ENCODE data around the gene PMM2. TPM values are rescaled to one million over a fixed set of nuclear protein-coding genes. Genes with fewer than 3 reads are reported as not detected.

Gene PMM2
- total RNA-seq, 1 donor from 2014 or later: 29.9 TPM

GRCh38 chr16:8893976-8894690 lies 96.5 kb downstream of the PMM2 start:
- Histone ChIP-seq H3K27me3 (ENCODE audit: control insufficient read depth, insufficient read depth, low read length) (no peaks in the 10 kb centered on the region), H3K4me3 (ENCODE audit: low read depth, low read length) (no peak overlapping the region), H3K36me3 (ENCODE audit: control insufficient read depth, insufficient read depth, low read length) (peaks cover 4% of the 10 kb centered on the region)
- TF ChIP-seq, protein P1, sequence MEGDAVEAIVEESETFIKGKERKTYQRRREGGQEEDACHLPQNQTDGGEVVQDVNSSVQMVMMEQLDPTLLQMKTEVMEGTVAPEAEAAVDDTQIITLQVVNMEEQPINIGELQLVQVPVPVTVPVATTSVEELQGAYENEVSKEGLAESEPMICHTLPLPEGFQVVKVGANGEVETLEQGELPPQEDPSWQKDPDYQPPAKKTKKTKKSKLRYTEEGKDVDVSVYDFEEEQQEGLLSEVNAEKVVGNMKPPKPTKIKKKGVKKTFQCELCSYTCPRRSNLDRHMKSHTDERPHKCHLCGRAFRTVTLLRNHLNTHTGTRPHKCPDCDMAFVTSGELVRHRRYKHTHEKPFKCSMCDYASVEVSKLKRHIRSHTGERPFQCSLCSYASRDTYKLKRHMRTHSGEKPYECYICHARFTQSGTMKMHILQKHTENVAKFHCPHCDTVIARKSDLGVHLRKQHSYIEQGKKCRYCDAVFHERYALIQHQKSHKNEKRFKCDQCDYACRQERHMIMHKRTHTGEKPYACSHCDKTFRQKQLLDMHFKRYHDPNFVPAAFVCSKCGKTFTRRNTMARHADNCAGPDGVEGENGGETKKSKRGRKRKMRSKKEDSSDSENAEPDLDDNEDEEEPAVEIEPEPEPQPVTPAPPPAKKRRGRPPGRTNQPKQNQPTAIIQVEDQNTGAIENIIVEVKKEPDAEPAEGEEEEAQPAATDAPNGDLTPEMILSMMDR (IDR thresholded peaks at IDR 0.05; ENCODE audit: insufficient read depth, low read length, poor library complexity, severe bottlenecking): no peak
- no peak for DNase-seq (ENCODE audit: low read depth)

GRCh38 chr16:8894736-8895334 lies 97.2 kb downstream of the PMM2 start:
- DNase-seq (ENCODE audit: low read depth): no peak
- Histone ChIP-seq H3K4me3 (ENCODE audit: low read depth, low read length) (no peak overlapping the region), H3K36me3 (ENCODE audit: control insufficient read depth, insufficient read depth, low read length) (peaks cover under 1% of the 10 kb centered on the region), H3K27me3 (ENCODE audit: control insufficient read depth, insufficient read depth, low read length) (no peaks in the 10 kb centered on the region)
- TF ChIP-seq, protein P1 (IDR thresholded peaks at IDR 0.05; ENCODE audit: insufficient read depth, low read length, poor library complexity, severe bottlenecking): no peak

DNA sequence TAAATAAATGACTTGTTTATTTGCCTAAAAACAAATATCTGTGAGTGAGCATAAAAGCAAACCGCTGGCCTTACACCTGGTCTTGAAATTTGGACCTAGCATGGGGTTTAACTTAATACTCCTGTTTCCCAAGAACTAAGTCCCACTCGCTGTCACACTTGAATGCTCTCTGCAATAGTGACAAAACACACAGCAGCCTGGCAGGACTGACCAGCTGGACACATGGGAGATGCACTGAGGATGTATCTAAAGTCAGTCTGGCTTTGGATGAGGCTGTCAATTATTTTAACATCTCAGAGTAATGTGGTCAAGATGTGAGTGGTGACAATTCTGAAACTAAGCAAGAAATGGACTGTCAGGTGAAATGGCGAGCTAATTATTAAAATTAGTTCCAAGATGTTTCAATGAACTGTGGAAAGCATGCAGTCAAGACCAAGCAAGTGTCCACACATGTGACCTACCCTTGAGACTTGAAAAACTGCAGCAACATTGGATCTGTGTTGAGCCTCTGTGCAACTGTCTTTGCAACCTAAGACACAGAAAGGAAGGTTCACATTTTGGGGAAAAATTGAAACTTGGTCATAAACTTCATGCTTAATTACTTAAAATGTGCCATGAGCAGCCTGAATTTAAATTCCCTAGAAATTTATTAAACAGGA lies 101.2 kb downstream of the PMM2 start:
- TF ChIP-seq, protein P1 (IDR thresholded peaks at IDR 0.05; ENCODE audit: insufficient read depth, low read length, poor library complexity, severe bottlenecking): no peak
- Histone ChIP-seq H3K4me3 (ENCODE audit: low read depth, low read length) (no peak overlapping the region), H3K36me3 (ENCODE audit: control insufficient read depth, insufficient read depth, low read length) (peaks cover 1% of the 10 kb centered on the region), H3K27me3 (ENCODE audit: control insufficient read depth, insufficient read depth, low read length) (no peaks in the 10 kb centered on the region)
- no peak for DNase-seq (ENCODE audit: low read depth)

Other genes starting within 250 kb of the PMM2 start
- not detected in 2 replicates for gene TMEM114, start 207.3 kb upstream of the PMM2 start, total RNA-seq
- 24.5 and 34.9 TPM in 2 replicates for gene METTL22, start 176.1 kb upstream of the PMM2 start, total RNA-seq
- gene ABAT, start 123.2 kb upstream of the PMM2 start, total RNA-seq: 4.9 and 7.5 TPM in 2 replicates
- gene TMEM186, start 200 bp upstream of the PMM2 start, total RNA-seq: 9.4 and 10.9 TPM in 2 replicates
- gene CARHSP1, start 71.2 kb downstream of the PMM2 start, total RNA-seq: 113 and 119 TPM in 2 replicates
- gene LITAFD, start 84.5 kb downstream of the PMM2 start, total RNA-seq: not detected in 2 replicates
- gene USP7, start 166.1 kb downstream of the PMM2 start, total RNA-seq: 66.9 and 72.2 TPM in 2 replicates

All from kidney epithelial cell (primary cell).